NCI-H345 treated with DMSO at 0.1 percent for 48 hours (cell line): ENCODE measurements around the gene ANKHD1.
"Not testable (repeated sequence)": the region's sequence is repeated elsewhere in the genome, so short reads cannot be mapped to it uniquely, and the experiment has no call there.

Source experiments
- DNase-seq: peaks from one replicate; lab custom pipeline; 2025; ENCODE audit not compliant: unreplicated experiment; lab: John Stamatoyannopoulos, UW

The ANKHD1 gene

GRCh38 chr5:140421375-140421774 lies 19.7 kb downstream of the ANKHD1 start:
- DNase-seq, result not testable (repeated sequence)

DNA sequence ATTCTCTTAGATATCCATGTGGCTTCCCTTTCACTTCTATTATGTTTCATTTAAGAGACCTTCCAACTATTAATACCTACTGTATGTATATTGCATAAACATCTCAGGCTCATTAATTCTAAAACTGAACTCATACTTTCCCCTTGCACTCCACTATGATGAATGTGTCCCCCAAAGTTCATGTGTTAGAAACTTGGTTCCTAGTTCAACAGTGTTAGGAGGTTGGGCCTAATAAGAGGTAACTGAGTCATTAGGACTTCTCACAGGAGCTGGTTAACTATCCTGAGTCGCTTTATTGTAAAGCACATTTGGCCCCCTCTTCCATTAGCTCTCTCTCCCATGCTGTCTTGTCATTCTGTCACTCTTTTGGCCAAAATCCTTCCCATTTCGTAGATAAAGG lies 22.0 kb downstream of the ANKHD1 start:
- DNase-seq, result no peak

DNA sequence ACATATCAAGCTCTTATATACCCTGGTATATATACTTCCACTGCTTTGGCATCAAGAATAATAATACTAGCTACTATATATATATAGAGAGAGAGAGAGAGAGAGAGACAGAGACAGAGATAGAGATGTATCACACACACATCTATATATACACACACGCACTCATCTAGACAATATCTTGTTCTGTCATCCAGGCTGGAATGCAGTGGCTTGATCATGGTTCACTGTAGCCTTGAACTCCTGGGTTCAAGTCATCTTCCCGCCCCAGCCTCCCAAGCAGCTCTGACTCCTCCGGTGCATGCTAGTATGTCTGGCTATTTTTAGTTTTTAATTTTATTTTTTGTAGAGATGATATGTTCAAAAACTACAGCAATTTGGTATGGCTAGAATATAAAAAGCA lies 22.5 kb downstream of the ANKHD1 start:
- DNase-seq, result no peak

DNA sequence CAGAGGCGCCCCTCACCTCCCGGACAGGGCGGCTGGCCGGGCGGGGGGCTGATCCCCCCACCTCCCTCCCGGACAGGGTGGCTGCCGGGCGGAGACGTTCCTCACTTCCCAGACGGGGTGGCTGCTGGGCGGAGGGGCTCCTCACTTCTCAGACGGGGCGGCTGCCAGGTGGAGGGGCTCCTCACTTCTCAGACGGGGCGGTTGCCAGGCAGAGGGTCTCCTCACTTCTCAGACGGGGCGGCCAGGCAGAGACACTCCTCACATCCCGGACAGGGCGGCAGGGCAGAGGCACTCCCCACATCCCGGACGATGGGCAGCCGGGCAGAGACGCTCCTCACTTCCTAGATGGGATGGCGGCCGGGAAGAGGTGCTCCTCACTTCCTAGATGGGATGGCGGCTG lies 26.1 kb downstream of the ANKHD1 start:
- DNase-seq, result not testable (repeated sequence)

DNA sequence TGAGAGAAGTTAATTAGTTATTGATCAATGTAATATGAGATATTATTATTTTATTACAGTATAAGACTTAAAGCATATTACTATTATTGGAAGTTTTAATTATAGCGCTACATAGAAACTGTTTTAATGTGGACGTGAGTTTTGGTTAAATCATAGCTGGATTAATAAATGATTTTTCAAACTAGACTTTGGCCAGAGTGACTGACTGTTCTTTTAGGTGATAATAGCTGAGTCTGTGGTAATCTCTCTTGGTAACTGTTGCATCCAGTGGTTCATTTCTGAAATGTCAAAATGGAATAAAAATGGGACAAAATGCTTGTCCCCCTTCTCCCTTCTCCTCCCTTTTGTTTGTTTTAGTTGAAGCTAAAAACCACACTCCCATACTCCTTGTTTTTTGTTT lies 28.1 kb downstream of the ANKHD1 start:
- DNase-seq, result no peak

DNA sequence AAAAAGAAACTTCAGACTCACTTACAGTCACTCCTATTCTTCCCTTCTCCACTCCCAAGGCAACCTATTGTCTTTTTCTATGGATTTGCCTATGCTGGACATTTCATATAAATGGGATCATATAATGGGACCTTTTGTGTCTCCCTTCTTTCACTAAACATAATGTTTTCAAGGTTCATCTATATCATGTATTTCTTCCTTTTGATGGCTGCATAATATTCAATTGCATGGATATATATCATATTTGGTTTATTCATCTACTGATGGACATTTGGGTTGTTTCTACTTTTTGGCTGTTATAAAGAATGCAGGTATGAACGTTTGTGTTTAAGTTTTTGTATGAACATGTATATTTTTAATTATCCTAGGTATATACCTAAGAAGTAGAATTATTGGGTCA lies 30.6 kb downstream of the ANKHD1 start:
- DNase-seq, result no peak

DNA sequence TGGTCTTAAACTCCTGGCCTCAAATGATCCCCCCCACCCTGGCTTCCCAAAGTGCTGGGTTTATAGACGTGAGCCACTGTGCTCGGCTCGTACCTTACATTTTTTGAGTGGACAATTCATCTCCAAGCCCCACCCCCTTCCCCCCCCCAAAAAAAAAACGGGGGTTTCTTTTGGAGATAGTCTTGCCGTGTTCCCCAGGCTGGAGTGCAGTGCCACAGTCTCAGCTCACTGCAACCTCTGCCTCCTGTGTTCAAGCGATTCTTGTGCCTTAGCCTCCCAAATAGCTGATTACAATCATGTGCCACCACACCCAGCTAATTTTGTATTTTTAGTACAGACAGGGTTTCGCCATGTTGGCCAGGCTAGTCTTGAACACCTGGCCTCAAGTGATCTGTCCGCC lies 31.3 kb downstream of the ANKHD1 start:
- no peak for DNase-seq

DNA sequence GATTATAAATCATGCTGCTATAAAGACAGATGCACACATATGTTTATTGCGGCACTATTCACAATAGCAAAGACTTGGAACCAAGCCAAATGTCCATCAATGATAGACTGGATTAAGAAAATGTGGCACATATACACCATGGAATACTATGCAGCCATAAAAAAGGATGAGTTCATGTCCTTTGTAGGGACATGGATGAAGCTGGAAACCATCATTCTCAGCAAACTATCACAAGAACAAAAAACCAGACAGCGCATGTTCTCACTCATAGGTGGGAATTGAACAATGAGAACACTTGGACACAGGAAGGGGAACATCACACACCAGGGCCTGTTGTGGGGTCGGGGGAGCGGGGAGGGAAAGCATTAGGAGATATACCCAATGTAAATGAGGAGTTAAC lies 55.7 kb downstream of the ANKHD1 start:
- DNase-seq, result not testable (repeated sequence)

DNA sequence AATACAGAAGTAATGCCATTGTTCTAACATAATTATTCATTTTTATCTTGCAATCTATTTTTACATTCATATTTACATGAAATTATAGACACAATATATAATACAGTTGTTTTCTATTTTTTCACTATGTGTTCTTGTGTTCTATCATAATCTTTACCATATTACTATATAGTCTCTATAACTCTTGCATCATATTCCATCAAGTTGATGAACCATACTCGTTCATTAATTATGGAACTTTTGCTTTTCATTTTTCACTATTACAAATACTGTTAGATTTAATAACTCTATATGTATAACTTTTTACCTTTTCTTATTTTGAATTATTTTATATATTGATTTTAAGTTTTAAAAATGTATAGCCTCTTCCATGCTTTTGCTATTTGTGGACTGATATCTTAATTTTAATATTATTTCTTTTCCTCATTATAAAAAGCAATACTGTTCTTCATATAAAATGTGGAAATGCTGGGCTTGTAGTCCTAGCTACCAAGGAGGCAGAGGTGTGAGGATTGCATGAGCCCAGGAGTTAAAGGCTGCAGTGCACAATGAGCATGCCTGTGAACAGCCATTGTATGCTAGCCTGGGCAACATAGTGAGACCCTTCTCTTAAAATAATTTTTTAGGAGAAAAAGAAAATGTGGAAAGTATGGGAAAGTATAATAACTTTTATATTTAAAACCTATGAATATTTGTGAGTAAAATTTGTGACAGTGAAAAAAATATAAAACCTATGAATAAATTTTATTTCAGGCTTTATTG lies 65.5 kb downstream of the ANKHD1 start:
- no peak for DNase-seq

- DNase-seq, result no peak
Observed at GRCh38 chr5:140468188-140468587, 66.6 kb downstream of the ANKHD1 start.

- no peak for DNase-seq
Observed at GRCh38 chr5:140469259-140469658, 67.6 kb downstream of the ANKHD1 start.

DNA sequence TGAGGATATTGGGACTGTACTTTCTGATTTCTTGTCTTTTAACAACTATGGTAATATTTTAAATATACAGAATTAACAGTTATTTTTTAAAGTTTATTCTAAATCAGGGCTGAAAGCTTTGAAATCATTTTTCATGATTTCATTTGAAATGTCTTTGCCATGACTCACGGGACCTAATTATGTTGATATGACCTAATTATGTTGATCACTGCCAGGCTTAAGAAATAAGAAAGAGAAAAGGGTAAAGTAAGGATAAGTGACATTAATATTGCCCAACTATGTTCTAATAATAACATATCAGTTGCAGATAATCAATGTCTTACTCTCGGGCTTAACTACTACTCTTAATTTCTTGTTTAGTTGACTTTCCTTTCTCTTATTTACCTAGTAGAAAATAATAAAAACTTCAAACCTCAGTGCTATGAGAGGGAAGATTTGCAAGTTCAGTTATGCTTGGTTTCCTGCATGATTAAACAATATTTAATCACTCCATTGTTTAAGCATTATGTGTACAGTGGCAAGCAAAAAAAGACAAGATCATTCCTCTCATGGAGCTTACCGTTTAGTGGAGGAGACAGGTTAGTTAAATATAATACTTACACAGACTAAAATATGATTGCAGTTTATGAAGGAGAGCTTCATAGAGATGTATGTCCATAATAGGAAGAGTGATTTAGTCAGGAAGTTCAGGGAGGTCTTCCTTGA lies 78.8 kb downstream of the ANKHD1 start:
- DNase-seq, result no peak

DNA sequence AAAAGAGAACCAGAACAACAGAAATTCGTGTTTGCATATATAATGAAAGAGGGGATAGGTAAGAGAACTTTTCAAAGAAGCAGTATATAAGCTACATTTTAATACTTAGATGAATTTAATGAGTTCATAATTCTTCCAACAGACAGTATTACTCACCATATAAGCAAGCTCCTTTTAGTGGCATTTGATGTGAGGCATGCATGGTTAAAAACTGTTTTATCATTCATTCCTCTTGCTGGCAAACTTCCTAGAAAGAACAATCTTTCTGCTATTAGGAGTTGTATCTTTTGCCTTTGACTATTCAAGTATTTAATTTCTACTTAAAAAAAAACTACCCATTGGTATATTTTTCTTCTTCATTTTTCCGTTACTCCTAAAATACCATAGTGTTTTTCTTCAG lies 80.1 kb downstream of the ANKHD1 start:
- DNase-seq, result no peak

DNA sequence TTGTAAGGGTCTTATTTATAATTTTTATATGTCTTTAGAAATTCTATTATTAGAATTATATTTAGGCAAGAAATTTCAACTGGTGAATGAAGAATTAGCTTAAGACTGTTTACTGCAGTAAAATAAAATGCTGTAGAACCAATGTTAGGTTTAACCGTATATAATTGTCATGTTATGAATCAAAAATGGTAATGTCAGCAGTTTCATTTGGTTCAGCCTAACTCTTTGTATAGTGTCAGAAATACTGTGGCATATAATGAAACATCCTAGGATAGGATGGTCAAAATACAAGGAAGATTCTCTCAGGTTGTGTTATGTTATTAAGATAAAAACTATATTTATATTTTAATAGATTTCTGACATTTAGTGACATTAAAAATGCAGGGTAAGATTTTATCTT lies 81.4 kb downstream of the ANKHD1 start:
- no peak for DNase-seq

DNA sequence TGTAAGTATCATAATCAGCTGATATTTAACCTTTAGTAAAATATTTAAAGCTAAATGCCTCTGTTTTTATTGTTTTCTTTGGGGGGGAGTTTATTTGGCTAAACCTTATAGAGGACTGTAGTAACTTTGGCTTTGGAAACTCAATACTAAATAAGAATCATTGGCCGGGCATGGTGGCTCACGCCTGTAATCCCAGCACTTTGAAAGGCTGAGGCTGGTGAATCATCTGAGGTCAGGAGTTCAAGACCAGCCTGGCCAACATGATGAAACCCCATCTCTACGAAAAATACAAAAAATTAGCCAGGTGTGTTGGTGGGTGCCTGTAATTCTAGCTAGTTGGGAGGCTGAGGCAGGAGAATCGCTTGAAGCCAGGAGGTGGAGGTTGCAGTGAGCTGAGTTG lies 86.5 kb downstream of the ANKHD1 start:
- not testable (repeated sequence) for DNase-seq

DNA sequence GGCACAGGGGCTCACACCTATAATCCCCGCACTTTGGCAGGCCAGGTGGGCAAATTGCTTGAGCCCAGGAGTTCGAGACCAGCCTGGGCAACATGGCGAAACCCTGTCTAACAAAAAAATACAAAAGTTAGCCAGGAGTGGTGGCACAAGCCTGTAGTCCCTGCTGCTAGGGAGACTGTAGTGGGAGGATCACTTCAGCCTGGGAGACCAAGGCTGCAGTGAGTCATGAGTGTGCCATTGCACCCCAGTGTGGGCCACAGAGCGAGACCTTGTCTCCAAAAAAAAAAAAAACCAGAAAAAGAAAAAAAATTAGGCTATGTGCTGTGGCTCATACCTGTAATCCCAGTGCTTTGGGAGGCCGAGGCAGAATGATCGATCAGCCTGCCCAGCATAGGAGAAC lies 87.3 kb downstream of the ANKHD1 start:
- DNase-seq, result no peak

GRCh38 chr5:140497897-140498296 lies 96.3 kb downstream of the ANKHD1 start:
- DNase-seq, result no peak

- no peak for DNase-seq
Observed at GRCh38 chr5:140498591-140498990, 97.0 kb downstream of the ANKHD1 start.

GRCh38 chr5:140502834-140503233 lies 101.2 kb downstream of the ANKHD1 start:
- DNase-seq, result no peak

GRCh38 chr5:140509898-140510297 lies 108.3 kb downstream of the ANKHD1 start:
- no peak for DNase-seq

DNA sequence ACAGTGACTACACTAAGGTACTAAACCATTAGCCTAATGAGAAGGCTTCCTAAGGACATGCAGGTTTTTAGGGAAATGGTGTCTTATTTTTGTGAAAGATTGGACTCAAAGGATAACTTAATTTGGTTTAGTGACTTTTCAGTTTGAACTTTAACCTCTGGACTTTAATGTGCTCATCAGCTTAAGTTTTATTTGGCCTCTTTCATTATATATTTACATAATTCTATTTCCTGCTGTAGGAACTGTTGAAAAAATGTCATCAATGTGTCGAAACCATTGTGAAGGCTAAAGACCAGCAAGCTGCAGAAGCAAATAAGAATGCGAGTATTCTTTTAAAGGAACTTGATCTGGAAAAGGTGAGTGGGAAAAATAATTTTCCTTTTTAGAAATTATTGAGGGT lies 111.5 kb downstream of the ANKHD1 start:
- DNase-seq, result no peak

GRCh38 chr5:140524003-140524402 lies 122.4 kb downstream of the ANKHD1 start:
- no peak for DNase-seq

DNA sequence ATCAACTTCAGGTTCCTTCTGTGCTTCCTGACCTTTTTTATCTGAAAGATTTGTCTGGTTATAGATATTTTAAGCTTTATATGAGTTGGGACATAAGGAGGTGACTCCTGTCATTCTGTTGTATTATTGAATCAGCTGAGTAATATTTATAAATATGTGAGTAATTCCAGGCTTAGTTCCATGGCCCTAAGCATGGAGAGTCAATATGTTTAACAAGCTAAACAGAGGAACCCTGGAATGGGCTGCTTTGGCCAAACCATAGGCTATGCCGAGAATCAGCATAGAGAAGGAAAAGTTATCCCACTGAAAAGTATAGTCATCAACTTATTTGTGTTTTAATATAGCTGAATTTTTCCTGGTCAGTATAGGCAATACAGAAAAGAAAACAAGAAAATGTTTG lies 138.6 kb downstream of the ANKHD1 start:
- DNase-seq, result no peak
